Fibroblast of pulmonary artery (primary cell): Measurements from ENCODE around the gene MXD4.

Experiments used
- DNase-seq: peaks from one replicate; pipeline ENCODE4 v3.0.0-alpha.2; 2010; ENCODE audit warnings: low read depth
- H3K4me3 ChIP-seq: replicated peaks from 2 replicates; pipeline ENCODE4 v1.5.1; 2011; ENCODE audit warnings: low read depth, mild to moderate bottlenecking, control low read depth, low read length, moderate library complexity
- CTCF ChIP-seq: IDR thresholded peaks from 2 replicates; pipeline ENCODE4 v1.5.1; 2011; ENCODE audit warnings: mild to moderate bottlenecking, control low read depth, low read length, inconsistent platforms; ENCODE audit errors: missing control alignments

Gene MXD4

GRCh38 chr4:2270341-2271165 lies 8.6 kb upstream of the MXD4 start:
- no peak for TF ChIP-seq CTCF
- no peak for DNase-seq
- H3K4me3 ChIP-seq = no peak overlapping the region

- no peak for DNase-seq
- no peak overlapping the region for H3K4me3 ChIP-seq
- TF ChIP-seq CTCF = no peak
Observed at GRCh38 chr4:2269618-2270163, 7.8 kb upstream of the MXD4 start.

GRCh38 chr4:2269206-2269531 lies 7.3 kb upstream of the MXD4 start:
- H3K4me3 ChIP-seq = no peak overlapping the region
- DNase-seq = no peak
- no peak for TF ChIP-seq CTCF

GRCh38 chr4:2268357-2269205 lies 6.7 kb upstream of the MXD4 start:
- no peak for DNase-seq
- TF ChIP-seq CTCF = no peak
- H3K4me3 ChIP-seq = no peak overlapping the region

GRCh38 chr4:2267841-2268240 lies 5.9 kb upstream of the MXD4 start:
- TF ChIP-seq CTCF = no peak
- no peak overlapping the region for H3K4me3 ChIP-seq
- DNase-seq = no peak

GRCh38 chr4:2267320-2267811 lies 5.5 kb upstream of the MXD4 start:
- no peak overlapping the region for H3K4me3 ChIP-seq
- no peak for DNase-seq
- TF ChIP-seq CTCF = no peak
